Activated CD4-positive, alpha-beta T cell treated with anti-CD3 and anti-CD28 coated beads for 36 hours (primary cell): Measurements from ENCODE around the gene KREMEN1. TPM values are rescaled to one million over a fixed set of nuclear protein-coding genes. Genes with fewer than 3 reads are reported as not detected.

Experiments
- ATAC-seq: fragments of 200-7000 bp; cut with Tn5 transposase; one replicate; pipeline ENCODE4 v1.10.0; 2021; ENCODE audit warnings: mild to moderate bottlenecking, moderate library complexity
- CTCF ChIA-PET: fragments of 350-600 bp; sonication (Branson Sonifier 250); formaldehyde crosslinking; loops from one replicate; lab custom pipeline; 2021; ENCODE audit warnings: antibody characterized with exemption; lab: Charles Lee
- POLR2A ChIA-PET: fragments of 350-600 bp; sonication (Branson Sonifier 250); formaldehyde crosslinking; loops from one replicate; lab custom pipeline; 2021; ENCODE audit warnings: antibody characterized with exemption, inconsistent platforms; lab: Charles Lee
- DNase-seq: peaks from one replicate; pipeline ENCODE4 v3.0.0-alpha.2; 2020
- H3K27ac Mint-ChIP-seq: one replicate; pipeline ENCODE4 v1.8.0; 2021; ENCODE audit warnings: mixed read lengths
- H3K27me3 Mint-ChIP-seq: one replicate; pipeline ENCODE4 v1.8.0; 2021; ENCODE audit warnings: mixed read lengths
- H3K36me3 Mint-ChIP-seq: one replicate; pipeline ENCODE4 v1.8.0; 2021; ENCODE audit warnings: low read depth, mixed read lengths
- H3K4me1 Mint-ChIP-seq: one replicate; pipeline ENCODE4 v1.8.0; 2021; ENCODE audit warnings: mixed read lengths
- H3K4me3 Mint-ChIP-seq: one replicate; pipeline ENCODE4 v1.8.0; 2021; ENCODE audit warnings: mild to moderate bottlenecking, moderate library complexity, mixed read lengths
- H3K9me3 Mint-ChIP-seq: one replicate; pipeline ENCODE4 v1.8.0; 2021; ENCODE audit warnings: low read depth, mixed read lengths
- intact Hi-C, 2 experiments: fragments of 100-400 bp; cut with DNase I in 1 of 2; cut with micrococcal nuclease in 1 of 2; formaldehyde crosslinking; loops; one replicate each; pipeline versions ENCODE4 v1.14.2 to v1.15.1; 2022 to 2024; cut with DNase I, micrococcal nuclease
- total RNA-seq, 2 experiments: library from RNA; stranded (reverse); gene quantifications; one replicate each; pipeline ENCODE4 v1.2.3, GENCODE V29; 2021

Gene KREMEN1
- total RNA-seq, 2 experiments from 2014 or later: 0.11 to 0.30 TPM

GRCh38 chr22:29141078-29141688 lies 68.3 kb downstream of the KREMEN1 start:
- CTCF ChIA-PET: interaction anchor here (0.5 to 1.8 kb wide), 2 partner anchors 13 to 99 kb away, joined by 5 to 6 read pairs; no protein-coding TSS in a partner anchor

GRCh38 chr22:29142116-29142515 lies 69.3 kb downstream of the KREMEN1 start:
- POLR2A ChIA-PET: interaction anchor here (0.6 kb wide), 1 partner anchor 114 kb away, joined by 3 read pairs; no protein-coding TSS in a partner anchor
- no peaks in the 10 kb centered on the region for H3K36me3 Mint-ChIP-seq
- ATAC-seq (no peak), DNase-seq (no peak)
- H3K9me3 Mint-ChIP-seq: no peaks in the 10 kb centered on the region
- intact Hi-C loops: no loop called here
- H3K27me3 Mint-ChIP-seq: no peaks in the 10 kb centered on the region
- H3K4me1 Mint-ChIP-seq: no peaks in the 10 kb centered on the region
- H3K4me3 Mint-ChIP-seq: no peak overlapping the region
- CTCF ChIA-PET: interaction anchor here (0.5 to 2.1 kb wide), 2 partner anchors 12 to 98 kb away, joined by 5 read pairs; no protein-coding TSS in a partner anchor
- H3K27ac Mint-ChIP-seq: no peak overlapping the region

More at GRCh38 chr22:29141078-29141688, 68.3 kb downstream of the KREMEN1 start:
- DNase-seq: no peak
- H3K9me3 Mint-ChIP-seq: no peaks in the 10 kb centered on the region
- no peaks in the 10 kb centered on the region for H3K36me3 Mint-ChIP-seq
- H3K4me3 Mint-ChIP-seq: no peak overlapping the region
- intact Hi-C loops: no loop called here
- ATAC-seq: no peak
- POLR2A ChIA-PET: interaction anchor here (0.5 kb wide), 1 partner anchor 82 kb away, joined by 4 read pairs; no protein-coding TSS in a partner anchor
- H3K27me3 Mint-ChIP-seq: no peaks in the 10 kb centered on the region
- H3K27ac Mint-ChIP-seq: no peak overlapping the region
- no peaks in the 10 kb centered on the region for H3K4me1 Mint-ChIP-seq

GRCh38 chr22:29143941-29144785 lies 71.3 kb downstream of the KREMEN1 start:
- no peaks in the 10 kb centered on the region for H3K36me3 Mint-ChIP-seq
- POLR2A ChIA-PET: no interaction called here
- no peak overlapping the region for H3K27ac Mint-ChIP-seq
- H3K27me3 Mint-ChIP-seq: no peaks in the 10 kb centered on the region
- intact Hi-C loops: no loop called here
- ATAC-seq (no peak), DNase-seq (no peak)
- H3K4me3 Mint-ChIP-seq: no peak overlapping the region
- H3K4me1 Mint-ChIP-seq: no peaks in the 10 kb centered on the region
- CTCF ChIA-PET: interaction anchor here (0.6 to 2.1 kb wide), 3 partner anchors 10 to 102 kb away, joined by 3 to 5 read pairs (median 3); no protein-coding TSS in a partner anchor
- no peaks in the 10 kb centered on the region for H3K9me3 Mint-ChIP-seq

- ATAC-seq (no peak), DNase-seq (no peak)
- POLR2A ChIA-PET: no interaction called here
- CTCF ChIA-PET: no interaction called here
- Mint-ChIP-seq H3K27me3 (no peaks in the 10 kb centered on the region), H3K9me3 (no peaks in the 10 kb centered on the region), H3K4me1 (no peaks in the 10 kb centered on the region), H3K36me3 (no peaks in the 10 kb centered on the region), H3K4me3 (no peak overlapping the region), H3K27ac (no peak overlapping the region)
- intact Hi-C loops: no loop called here
Measured at GRCh38 chr22:29144786-29145160, 71.9 kb downstream of the KREMEN1 start.

GRCh38 chr22:29145321-29146072 lies 72.7 kb downstream of the KREMEN1 start:
- H3K27me3 Mint-ChIP-seq: no peaks in the 10 kb centered on the region
- CTCF ChIA-PET: no interaction called here
- POLR2A ChIA-PET: no interaction called here
- ATAC-seq: no peak
- no peaks in the 10 kb centered on the region for H3K36me3 Mint-ChIP-seq
- H3K4me3 Mint-ChIP-seq: no peak overlapping the region
- no peak for DNase-seq
- no peaks in the 10 kb centered on the region for H3K9me3 Mint-ChIP-seq
- H3K4me1 Mint-ChIP-seq: no peaks in the 10 kb centered on the region
- intact Hi-C loops: no loop called here
- no peak overlapping the region for H3K27ac Mint-ChIP-seq

- intact Hi-C loops: no loop called here
- POLR2A ChIA-PET: no interaction called here
- DNase-seq (no peak), ATAC-seq (no peak)
- H3K36me3 Mint-ChIP-seq: no peaks in the 10 kb centered on the region
- no peak overlapping the region for H3K4me3 Mint-ChIP-seq
- no peak overlapping the region for H3K27ac Mint-ChIP-seq
- H3K4me1 Mint-ChIP-seq: no peaks in the 10 kb centered on the region
- no peaks in the 10 kb centered on the region for H3K27me3 Mint-ChIP-seq
- H3K9me3 Mint-ChIP-seq: no peaks in the 10 kb centered on the region
- CTCF ChIA-PET: no interaction called here
Measured at GRCh38 chr22:29146091-29146560, 73.3 kb downstream of the KREMEN1 start.

GRCh38 chr22:29146771-29147170 lies 73.9 kb downstream of the KREMEN1 start:
- no peaks in the 10 kb centered on the region for H3K27me3 Mint-ChIP-seq
- no peak overlapping the region for H3K4me3 Mint-ChIP-seq
- H3K4me1 Mint-ChIP-seq: no peaks in the 10 kb centered on the region
- intact Hi-C loops: no loop called here
- ChIA-PET CTCF (no interaction called here), POLR2A (no interaction called here)
- DNase-seq (no peak), ATAC-seq (no peak)
- H3K27ac Mint-ChIP-seq: no peak overlapping the region
- no peaks in the 10 kb centered on the region for H3K9me3 Mint-ChIP-seq
- no peaks in the 10 kb centered on the region for H3K36me3 Mint-ChIP-seq

- H3K4me1 Mint-ChIP-seq: no peaks in the 10 kb centered on the region
- H3K27me3 Mint-ChIP-seq: peaks cover 2% of the 10 kb centered on the region
- no peaks in the 10 kb centered on the region for H3K9me3 Mint-ChIP-seq
- H3K27ac Mint-ChIP-seq: no peak overlapping the region
- H3K36me3 Mint-ChIP-seq: no peaks in the 10 kb centered on the region
- intact Hi-C loops: no loop called here
- no peak for ATAC-seq
- no peak overlapping the region for H3K4me3 Mint-ChIP-seq
- ChIA-PET CTCF (no interaction called here), POLR2A (no interaction called here)
- DNase-seq: no peak
Measured at GRCh38 chr22:29147331-29147899, 74.6 kb downstream of the KREMEN1 start.

GRCh38 chr22:29148036-29148435 lies 75.2 kb downstream of the KREMEN1 start:
- CTCF ChIA-PET: interaction anchor here (0.7 kb wide), 1 partner anchor 26 kb away, joined by 3 read pairs; no protein-coding TSS in a partner anchor
- Mint-ChIP-seq H3K27me3 (peaks cover 2% of the 10 kb centered on the region), H3K4me1 (no peaks in the 10 kb centered on the region), H3K27ac (no peak overlapping the region), H3K4me3 (no peak overlapping the region), H3K9me3 (no peaks in the 10 kb centered on the region), H3K36me3 (no peaks in the 10 kb centered on the region)
- DNase-seq (no peak), ATAC-seq (no peak)
- POLR2A ChIA-PET: no interaction called here
- intact Hi-C loops: no loop called here

GRCh38 chr22:29148826-29149225 lies 76.0 kb downstream of the KREMEN1 start:
- POLR2A ChIA-PET: no interaction called here
- ATAC-seq: no peak
- CTCF ChIA-PET: interaction anchor here (0.7 kb wide), 1 partner anchor 25 kb away, joined by 3 read pairs; no protein-coding TSS in a partner anchor

More at GRCh38 chr22:29148826-29149225, 76.0 kb downstream of the KREMEN1 start:
- Mint-ChIP-seq H3K27ac (no peak overlapping the region), H3K9me3 (no peaks in the 10 kb centered on the region), H3K4me1 (no peaks in the 10 kb centered on the region), H3K27me3 (peaks cover 6% of the 10 kb centered on the region), H3K36me3 (no peaks in the 10 kb centered on the region), H3K4me3 (no peak overlapping the region)
- DNase-seq: no peak
- intact Hi-C loops: no loop called here
